GM21737 (cell line): ENCODE data around the gene PTPN12.
A peak's percentile ranks its signal among the peaks of the same experiment; 100 is the strongest.
"Not testable (repeated sequence)": the region's sequence is repeated elsewhere in the genome, so short reads cannot be mapped to it uniquely, and the experiment has no call there.

Experiments
- ATAC-seq: cut with Tn5 transposase; IDR thresholded peaks from one replicate; pipeline ENCODE4 v1.9.1; 2021; ENCODE audit warnings: mild to moderate bottlenecking, moderate library complexity; ENCODE audit not compliant: unreplicated experiment

Gene PTPN12

GRCh38 chr7:77537778-77538280, 734 bp downstream of the PTPN12 start:
- peak; percentile 6 for ATAC-seq

GRCh38 chr7:77538281-77539212, 1.5 kb downstream of the PTPN12 start:
- ATAC-seq, result no peak

GRCh38 chr7:77540402-77540822, 3.3 kb downstream of the PTPN12 start:
- ATAC-seq, result no peak

GRCh38 chr7:77540993-77541392, 3.9 kb downstream of the PTPN12 start:
- not testable (repeated sequence) for ATAC-seq

- ATAC-seq, result no peak
These were observed 5.3 kb downstream of the PTPN12 start for GRCh38 chr7:77542409-77542808.

- ATAC-seq, result no peak
These were observed 5.8 kb downstream of the PTPN12 start for GRCh38 chr7:77542895-77543294.

- ATAC-seq, result no peak
These were observed 6.8 kb downstream of the PTPN12 start for GRCh38 chr7:77543910-77544309.

- no peak for ATAC-seq
These were observed 7.4 kb downstream of the PTPN12 start for GRCh38 chr7:77544518-77544917.

- ATAC-seq, result no peak
These were observed 11.1 kb downstream of the PTPN12 start for GRCh38 chr7:77548206-77548605.

GRCh38 chr7:77549106-77549870, 12.2 kb downstream of the PTPN12 start:
- ATAC-seq, result no peak

GRCh38 chr7:77550586-77550985, 13.5 kb downstream of the PTPN12 start:
- ATAC-seq, result no peak

- no peak for ATAC-seq
These were observed 16.0 kb downstream of the PTPN12 start for GRCh38 chr7:77553123-77553522.

- no peak for ATAC-seq
These were observed 21.3 kb downstream of the PTPN12 start for GRCh38 chr7:77558284-77558967.

GRCh38 chr7:77561352-77561751, 24.3 kb downstream of the PTPN12 start:
- ATAC-seq, result peak; percentile 77

- no peak for ATAC-seq
These were observed 26.2 kb downstream of the PTPN12 start for GRCh38 chr7:77563275-77563674.

- no peak for ATAC-seq
These were observed 28.8 kb downstream of the PTPN12 start for GRCh38 chr7:77565917-77566316.

- no peak for ATAC-seq
These were observed 29.3 kb downstream of the PTPN12 start for GRCh38 chr7:77566421-77566820.

- no peak for ATAC-seq
These were observed 32.6 kb downstream of the PTPN12 start for GRCh38 chr7:77569514-77570232.

GRCh38 chr7:77570330-77571011, 33.4 kb downstream of the PTPN12 start:
- ATAC-seq, result no peak

- no peak for ATAC-seq
These were observed 34.7 kb downstream of the PTPN12 start for GRCh38 chr7:77571801-77572200.
